Dermis microvascular lymphatic vessel endothelial cell (primary cell): Measurements from ENCODE around the gene CALM3. TPM values are rescaled to one million over a fixed set of nuclear protein-coding genes. Genes with fewer than 3 reads are reported as not detected.
A peak's percentile ranks its signal among the peaks of the same experiment; 100 is the strongest.
"Not testable (repeated sequence)": the region's sequence is repeated elsewhere in the genome, so short reads cannot be mapped to it uniquely, and the experiment has no call there.

ENCODE experiments used
- DNase-seq, 2 donors: peaks; one replicate each; pipeline versions ENCODE4 v3.0.0 to v3.0.0-alpha.2; 2010; ENCODE audit warnings: low read depth in 2 of 2
- total RNA-seq: library from RNA; depleted of rRNA; stranded (reverse); fragments of >200 nt; gene quantifications from 2 replicates; pipeline ENCODE4 v1.2.1, GENCODE V29; 2014

Gene CALM3
- total RNA-seq, 1 donor from 2014 or later: 121 TPM

GRCh38 chr19:46614114-46614722, 13.1 kb downstream of the CALM3 start:
- peak; percentile 52 to 78 for DNase-seq

- no peak for DNase-seq
These were observed 14.8 kb downstream of the CALM3 start for GRCh38 chr19:46615966-46616365.

GRCh38 chr19:46616631-46617322, 15.6 kb downstream of the CALM3 start:
- peak in 1 of 2 donors; percentile 72 for DNase-seq

- no peak for DNase-seq
These were observed 16.5 kb downstream of the CALM3 start for GRCh38 chr19:46617601-46618000.

GRCh38 chr19:46618670-46619231, 17.6 kb downstream of the CALM3 start:
- DNase-seq: no peak

- DNase-seq: no peak
These were observed 19.1 kb downstream of the CALM3 start for GRCh38 chr19:46620267-46620666.

- no peak for DNase-seq
These were observed 19.6 kb downstream of the CALM3 start for GRCh38 chr19:46620716-46621115.

- no peak for DNase-seq
These were observed 20.3 kb downstream of the CALM3 start for GRCh38 chr19:46621191-46622117.

- no peak for DNase-seq
These were observed 21.0 kb downstream of the CALM3 start for GRCh38 chr19:46622118-46622446.

GRCh38 chr19:46623915-46624502, 22.9 kb downstream of the CALM3 start:
- DNase-seq: no peak

- DNase-seq: no peak
These were observed 24.0 kb downstream of the CALM3 start, which contains the start of gene PTGIR for GRCh38 chr19:46624958-46625661. Gene PTGIR (minus strand): TSS chr19:46625089. CDS start chr19:46624225, 864 bp downstream.

GRCh38 chr19:46625731-46626130, 24.6 kb downstream of the CALM3 start:
- DNase-seq: no peak

- no peak for DNase-seq
These were observed 25.3 kb downstream of the CALM3 start for GRCh38 chr19:46626446-46626845.

GRCh38 chr19:46628970-46629369, 27.8 kb downstream of the CALM3 start:
- DNase-seq: not testable (repeated sequence)

- peak in 1 of 2 donors; percentile 33 for DNase-seq
These were observed 28.5 kb downstream of the CALM3 start for GRCh38 chr19:46629546-46630025.

- DNase-seq: no peak
These were observed 29.6 kb downstream of the CALM3 start for GRCh38 chr19:46630586-46631205.

- no peak for DNase-seq
These were observed 30.4 kb downstream of the CALM3 start for GRCh38 chr19:46631481-46631880.

GRCh38 chr19:46633130-46633529, 32.0 kb downstream of the CALM3 start:
- no peak for DNase-seq

GRCh38 chr19:46634045-46634655, 33.0 kb downstream of the CALM3 start:
- DNase-seq: peak in 1 of 2 donors; percentile 85
